Measurements from ENCODE around the gene MTA2. TPM values are rescaled to one million over a fixed set of nuclear protein-coding genes. Genes with fewer than 3 reads are reported as not detected.
A peak's percentile ranks its signal among the peaks of the same experiment; 100 is the strongest.

MTA2 gene
- polyA plus RNA-seq, 1 donor = 108 TPM

DNA sequence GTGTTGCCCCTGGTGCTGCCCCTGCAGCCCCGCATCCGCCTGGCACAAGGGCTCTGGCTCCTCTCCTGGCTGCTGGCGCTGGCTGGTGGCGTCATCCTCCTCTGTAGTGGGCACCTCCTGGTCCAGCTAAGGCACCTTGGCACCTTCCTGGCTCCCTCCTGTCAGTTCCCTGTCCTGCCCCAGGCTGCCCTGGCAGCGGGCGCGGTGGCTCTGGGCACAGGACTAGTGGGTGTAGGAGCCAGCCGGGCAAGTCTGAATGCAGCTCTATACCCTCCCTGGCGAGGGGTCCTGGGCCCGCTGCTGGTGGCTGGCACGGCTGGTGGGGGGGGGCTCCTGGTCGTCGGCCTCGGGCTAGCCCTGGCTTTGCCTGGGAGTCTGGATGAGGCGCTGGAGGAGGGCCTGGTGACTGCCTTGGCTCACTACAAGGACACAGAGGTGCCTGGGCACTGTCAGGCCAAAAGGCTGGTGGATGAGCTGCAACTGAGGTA is 11.7 kb upstream of the MTA2 start:
- DNase-seq = no peak

DNA sequence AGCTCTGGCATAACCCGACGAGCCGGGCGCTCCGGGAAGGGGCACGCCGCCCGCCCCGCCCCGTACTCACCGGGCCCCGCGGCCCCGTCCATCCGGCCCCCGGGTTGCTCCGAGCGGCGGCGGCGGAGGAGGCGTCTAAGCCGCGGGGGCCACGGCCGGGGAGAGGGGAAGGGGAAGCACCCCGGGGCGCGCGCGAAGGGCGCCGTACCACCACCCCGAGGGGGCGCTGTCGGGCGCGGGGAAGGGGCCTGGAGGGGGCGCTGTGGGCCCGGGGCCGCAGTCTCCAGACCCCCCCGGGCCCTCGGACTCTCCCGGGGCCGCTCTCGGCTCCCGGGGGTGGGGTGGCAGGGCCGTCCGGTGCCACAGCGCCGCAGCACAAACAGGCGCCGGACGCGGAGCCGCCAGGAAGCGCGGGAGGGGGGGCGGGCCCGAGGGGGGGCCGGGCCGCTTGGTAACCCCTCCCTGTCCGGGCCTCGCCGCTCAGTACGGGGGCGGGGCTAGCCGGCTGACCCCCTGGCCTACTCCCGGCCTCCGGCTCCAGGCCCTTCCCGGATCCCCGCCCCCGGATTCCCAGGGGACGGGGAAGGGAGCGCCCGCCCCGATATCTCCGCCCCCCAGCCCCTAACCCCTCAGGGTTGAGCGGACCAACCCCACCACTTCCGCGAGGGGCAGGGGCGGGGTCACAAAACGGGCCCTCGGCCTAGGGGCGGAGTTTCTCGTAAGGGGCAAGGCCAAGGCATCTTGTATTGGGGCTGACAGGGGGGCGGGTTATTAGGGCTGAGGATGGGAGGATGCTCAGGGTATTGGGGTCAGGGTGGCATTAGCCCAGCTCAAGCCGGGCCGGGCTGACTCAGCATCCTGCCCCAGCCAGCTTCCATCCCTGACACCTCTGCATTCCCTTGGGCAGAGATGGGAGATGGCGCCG is 11.0 kb upstream of the MTA2 start, which contains the start of the genes EML3 and ROM1:
Gene EML3 (minus strand): TSS at position 410 of the 925 bp plus-strand sequence. CDS start 318 bp downstream, at position 92.
Gene ROM1 (plus strand): TSS at position 892 of the 925 bp plus-strand sequence. CDS start 25 bp downstream, at position 917.
- peak; percentile 74 for DNase-seq

DNA sequence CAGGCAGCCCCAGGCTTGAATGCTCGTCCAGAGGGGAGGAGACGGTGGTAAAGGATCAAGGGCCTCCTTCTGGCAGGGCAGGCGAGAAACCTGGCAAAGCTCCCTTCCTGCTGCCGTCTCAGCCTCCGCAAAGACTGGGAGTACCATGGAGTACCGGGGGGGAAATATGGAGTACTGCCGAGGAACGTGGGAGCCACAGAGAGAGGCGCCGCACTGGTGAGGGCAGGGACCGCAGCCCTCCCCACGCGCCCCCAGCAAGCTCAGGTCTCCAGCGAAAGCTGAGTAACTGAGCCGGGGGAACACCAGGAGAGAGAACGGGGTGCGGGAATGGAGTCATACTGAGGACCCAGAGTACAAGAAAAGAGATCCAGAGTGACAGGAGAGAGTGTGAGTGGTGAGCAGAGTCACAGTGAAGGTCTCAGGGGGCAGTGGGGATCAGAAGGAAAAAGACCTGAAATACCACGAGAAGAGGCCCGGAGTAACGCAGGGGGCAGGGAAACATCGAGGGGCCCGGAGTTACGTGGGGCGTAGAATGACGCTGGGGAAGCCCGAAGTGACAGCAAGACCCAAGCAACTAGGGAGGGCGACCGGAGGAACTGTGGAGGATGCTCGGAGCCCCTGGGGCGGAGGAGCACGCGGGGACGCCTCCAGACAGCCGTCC is 10.2 kb upstream of the MTA2 start:
- no peak for DNase-seq

DNA sequence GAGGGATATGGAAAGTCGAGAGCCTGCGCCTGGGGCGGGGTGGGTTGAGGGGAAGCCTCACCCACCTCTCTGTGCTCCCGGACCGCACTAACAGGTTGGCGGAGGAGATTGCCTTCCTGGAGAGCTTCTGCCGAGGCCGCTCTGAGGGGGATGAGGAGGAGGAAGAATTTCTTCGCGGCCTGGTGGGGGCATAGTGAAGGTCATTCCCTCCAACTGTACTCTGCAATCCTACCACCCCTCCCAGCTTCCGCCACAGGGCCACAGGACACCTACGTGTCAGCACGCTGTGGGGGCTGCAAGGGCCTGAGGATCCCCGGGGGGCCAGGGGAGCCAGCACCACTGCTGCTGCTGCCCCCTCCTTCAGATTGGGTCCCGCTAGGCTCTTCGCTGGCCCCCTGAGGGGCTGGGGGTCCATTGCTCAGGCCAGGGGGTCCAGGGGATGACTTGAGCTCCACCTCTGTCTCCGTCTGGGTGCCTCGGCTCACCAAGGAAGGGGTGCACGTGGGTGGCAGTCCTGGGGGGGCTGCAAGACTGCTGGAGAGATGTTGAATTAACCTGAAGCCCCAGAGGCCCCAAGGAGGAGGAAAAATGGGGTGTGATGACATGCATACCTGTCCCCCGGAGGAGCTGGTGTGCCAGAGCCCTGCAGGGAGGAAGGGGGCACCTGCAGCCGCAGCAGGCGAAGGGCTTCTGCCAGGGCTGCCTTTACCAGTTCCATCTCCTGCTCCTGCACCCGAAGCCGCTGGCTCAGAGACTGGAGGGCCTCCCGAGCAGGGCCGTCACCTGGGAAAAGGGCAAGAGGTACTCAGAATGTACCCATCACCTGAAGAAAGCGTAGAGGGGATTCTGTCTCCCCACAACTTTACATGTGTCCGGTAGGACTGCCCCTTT is 9.4 kb upstream of the MTA2 start:
- no peak for DNase-seq

DNA sequence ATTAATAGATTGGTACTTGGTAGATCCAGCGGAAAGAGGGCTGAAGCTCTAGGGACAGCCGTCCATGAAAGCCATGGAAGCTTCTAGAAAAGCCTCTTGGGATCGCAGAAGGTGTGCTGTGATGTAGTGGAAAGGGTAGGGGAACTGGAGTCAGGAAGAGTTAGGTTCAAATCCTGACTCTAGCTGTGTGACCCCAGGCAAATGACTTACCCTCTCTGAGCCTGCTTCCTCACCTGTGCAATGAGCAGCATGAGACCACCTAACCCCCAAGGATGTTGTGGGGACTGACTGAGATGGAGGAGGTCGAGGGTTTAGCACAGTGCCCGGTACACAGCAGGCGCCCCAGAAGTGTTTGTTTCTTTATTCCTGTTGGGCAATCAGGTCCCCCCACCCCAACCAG is 8.7 kb upstream of the MTA2 start:
- no peak for DNase-seq

DNA sequence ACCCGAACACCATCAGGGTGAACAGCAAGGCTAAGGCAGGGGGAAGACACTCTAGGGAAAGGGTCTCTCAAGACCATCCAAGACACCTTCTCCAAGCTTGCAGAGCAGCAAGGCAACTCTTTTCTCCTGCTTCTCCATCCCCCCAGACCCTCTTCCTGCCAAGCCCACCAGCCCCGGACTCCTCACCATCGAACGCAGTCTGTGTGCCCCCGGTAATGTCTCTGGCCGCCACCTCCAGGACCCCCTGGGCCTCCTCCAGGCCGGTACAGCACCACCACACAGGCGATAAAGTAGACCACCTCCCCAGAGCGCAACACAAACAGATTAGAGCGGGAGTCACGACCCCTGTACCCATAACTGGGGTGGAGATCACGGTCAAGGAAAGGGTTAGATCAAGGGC is 7.1 kb upstream of the MTA2 start:
- no peak for DNase-seq

DNA sequence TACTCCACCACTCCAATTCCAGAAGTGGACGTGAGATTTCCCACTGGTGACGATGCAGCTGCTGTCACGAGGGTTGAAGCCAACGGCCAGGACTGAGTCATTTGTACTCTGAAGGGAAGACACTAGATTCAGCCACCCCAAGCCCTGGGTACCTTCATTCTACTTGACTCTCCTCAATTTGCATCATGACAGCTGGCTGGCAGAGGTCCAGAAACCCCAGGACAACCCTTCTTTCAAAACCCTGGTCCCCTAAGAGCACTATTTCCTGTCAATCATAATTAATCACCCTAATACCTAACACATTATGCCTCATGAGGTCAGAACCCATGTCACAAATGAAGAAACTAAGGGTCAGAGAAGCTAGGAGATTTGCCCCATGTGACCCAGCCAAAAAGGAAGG is 6.0 kb upstream of the MTA2 start:
- DNase-seq = no peak

DNA sequence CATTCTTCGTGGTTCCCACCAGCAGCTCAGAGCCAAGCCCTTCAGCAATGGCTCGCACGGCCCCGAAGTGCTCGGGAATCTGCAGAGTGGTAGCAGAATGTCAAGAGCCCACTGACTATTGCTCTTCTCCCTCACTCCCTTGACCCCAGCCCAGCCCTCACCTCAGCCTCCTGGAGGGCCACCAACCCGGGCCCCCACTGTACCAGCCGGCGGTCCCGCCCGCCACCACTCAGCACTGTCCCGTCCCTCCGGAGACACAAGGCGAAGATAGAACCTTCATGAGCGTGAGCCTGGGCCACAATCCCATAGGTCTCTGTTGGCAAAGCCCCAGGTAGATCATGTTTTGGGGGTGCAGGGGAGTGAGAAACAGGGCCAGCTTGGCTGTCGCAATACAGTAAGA is 4.2 kb upstream of the MTA2 start:
- no peak for DNase-seq

DNA sequence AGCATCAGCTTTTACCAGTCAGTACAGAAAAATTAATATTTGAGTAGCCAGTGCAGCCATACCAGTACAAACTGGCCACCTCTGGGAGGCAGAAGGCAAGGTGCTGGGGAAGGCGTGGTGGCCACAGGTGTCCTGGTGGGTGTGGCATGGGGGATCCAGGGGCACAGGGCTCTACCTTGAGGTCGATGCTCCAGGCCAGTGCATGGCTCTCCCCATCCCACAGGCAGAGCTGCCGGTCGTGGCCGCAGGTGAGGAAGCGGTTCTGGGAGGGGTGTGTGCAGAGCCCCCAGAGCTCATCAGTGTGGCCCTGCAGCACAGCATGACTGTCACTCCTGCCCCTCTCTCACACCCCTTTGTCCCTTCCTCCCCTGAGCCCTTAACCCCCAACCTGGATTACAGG is 3.8 kb upstream of the MTA2 start:
- DNase-seq = no peak

DNA sequence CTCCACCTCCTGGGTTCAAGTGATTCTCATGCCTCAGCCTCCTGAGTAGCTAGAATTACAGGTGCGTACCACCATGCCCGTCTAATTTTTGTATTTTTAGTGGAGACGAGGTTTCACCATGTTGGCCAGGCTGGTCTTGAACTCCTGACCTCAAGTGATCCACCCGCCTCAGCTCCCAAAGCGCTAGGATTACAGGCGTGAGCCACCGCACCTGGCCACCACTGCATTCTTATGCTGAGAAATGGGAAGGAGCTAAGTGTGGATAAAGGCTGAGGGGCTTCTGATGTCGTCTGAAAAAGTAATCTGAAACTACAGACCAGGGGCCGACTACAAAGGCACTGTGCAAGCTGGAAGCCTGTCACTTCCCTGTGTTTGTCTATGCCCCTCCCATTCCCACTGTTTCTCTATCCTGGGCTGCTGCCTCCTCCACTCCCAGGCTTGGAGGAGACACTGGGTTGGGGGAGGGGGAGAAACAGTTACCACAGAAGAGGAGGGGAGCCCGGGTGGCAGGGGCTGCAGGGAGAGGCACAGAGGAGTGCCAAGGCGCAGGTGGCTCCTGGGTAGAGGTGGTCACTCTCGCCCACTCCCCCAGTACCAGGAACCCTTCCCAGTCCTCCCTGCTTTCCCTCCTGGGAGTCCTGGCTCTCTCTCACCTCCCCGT is 2.9 kb upstream of the MTA2 start:
- DNase-seq = peak; percentile 53

DNA sequence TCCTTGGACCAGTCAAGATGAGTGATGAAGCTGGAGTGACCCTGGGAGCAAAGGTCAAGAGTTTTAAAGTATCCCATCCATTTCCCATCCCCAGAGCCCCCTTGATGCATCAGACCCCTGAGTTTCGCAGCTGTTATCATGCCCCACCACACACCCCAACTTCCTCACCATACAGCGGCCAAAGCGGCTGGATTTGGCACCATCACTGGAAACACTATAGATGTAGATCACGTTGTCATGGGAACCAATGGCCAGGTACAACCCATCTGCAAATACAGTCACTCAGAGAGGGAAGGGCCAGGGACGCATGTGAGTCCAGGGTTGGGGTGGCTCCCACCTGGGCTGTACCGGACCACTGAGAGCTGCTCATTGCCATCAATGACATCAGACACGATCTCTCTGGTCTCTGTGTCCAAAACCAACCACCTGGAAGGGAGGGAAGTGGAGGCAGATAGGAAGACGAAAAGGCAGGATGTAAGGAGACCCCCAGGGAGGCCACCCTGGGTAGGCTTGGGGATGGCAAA is 2.2 kb upstream of the MTA2 start:
- no peak for DNase-seq

DNA sequence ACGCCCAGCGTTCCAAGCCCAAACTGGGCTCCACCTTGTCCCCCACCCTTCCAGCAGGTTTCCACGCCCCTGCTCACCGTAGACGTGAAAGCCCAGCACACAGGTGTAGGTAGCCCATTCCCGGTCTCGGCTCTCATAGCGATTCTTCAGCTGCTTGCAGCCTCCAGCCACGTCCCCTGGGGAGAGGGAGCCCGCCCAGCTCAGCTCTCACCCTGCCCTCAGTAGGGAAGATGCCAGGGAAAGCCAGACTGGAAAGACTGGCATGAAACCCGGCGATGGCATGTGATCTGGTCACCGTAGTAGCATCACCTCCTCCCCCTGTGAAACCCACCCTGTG is 1.4 kb upstream of the MTA2 start:
- DNase-seq = no peak

DNA sequence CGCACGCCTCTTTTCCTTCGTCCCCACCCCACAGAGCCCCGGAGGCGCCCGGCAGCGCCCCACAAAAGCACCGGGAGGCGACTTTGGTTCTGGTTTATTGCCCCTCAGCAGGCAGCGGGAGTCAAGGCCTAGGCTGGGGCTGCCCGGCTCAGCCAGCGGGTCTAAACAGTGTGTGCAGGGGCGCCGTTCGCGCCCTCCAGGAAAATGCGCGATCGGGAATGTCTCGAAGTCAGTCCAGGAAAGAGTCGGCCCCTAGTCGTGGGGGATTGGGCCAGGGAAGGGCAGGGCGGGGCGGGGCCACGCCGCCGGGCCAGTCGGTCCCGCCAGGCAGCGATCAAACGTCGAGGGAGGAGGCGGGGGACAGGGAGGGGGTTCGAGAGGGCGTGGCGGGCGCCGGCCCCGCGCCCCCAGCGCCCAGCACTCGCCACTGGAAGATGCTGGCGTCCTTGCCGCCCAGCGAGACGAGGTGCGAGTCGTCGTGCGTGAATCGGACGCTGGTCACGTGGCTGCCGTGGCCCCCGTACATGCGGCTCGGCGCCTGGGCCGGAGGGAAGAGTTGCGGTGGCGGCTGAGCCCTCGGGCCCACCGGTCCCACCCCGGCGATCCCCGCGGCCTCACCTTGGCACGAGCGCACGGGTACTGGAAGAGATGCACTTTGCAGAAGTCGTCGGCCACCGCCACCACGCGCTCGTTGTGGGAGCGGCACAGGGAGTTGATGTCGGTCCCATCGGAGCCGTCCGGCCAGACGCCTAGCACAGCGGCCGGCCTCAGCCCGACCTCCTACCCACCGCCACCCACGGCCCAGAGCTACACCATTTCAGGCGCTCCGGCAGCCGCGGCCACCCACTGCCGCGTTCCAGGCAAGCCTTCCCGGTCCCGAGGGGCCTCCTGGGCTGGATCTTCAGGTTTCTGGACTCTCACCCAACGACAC is 741 bp upstream of the MTA2 start:
- DNase-seq = peak; percentile 53

DNA sequence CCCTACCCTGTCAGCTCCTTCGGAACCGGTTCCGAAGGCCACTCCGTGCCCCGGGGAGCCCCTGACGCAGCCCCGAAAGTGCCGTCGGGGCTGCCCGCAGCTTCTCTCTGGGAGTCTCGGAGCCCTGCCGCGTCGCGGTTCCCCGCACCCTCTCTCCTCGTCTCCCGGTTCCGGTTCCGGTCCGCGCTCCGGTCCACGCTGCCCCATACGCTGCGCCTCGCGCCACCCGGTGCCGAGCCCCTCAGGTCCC is 618 bp downstream of the MTA2 start:
- DNase-seq = no peak

DNA sequence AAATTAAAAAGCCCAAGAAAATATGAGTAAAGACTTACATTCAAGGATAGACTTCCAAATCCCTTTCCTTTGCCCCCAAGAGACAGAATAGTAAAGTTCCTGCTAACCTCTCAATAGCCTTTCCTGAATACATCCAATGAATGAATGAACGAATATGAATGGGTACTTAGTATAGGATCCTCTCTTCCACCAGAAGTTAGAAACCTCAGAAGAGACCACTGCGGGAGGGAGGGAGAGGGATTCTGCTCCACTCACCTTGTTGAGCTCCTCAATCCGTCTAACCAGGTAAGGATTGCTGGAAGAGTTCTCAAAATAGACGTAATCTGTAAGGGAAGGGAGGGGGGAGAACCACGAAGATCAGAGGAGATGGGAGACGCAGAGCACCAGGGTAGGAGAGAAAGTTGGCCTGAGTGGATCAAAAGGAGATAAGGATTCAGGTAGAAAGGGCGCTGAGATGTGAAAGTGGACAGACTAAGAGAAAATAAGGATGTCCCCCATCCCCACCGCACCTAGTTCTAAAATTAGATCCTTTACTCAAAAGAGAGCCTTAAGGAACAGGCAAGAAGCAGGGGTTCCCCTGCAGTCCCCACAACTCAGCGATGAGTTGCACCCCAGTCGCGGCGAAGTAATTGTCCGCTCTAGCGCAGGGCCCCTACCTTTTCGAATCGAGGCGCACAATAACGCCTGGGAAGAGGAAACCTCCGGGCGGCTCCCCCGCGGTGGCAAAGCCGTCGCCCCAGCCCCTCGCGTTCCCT is 1.1 kb downstream of the MTA2 start:
- no peak for DNase-seq

DNA sequence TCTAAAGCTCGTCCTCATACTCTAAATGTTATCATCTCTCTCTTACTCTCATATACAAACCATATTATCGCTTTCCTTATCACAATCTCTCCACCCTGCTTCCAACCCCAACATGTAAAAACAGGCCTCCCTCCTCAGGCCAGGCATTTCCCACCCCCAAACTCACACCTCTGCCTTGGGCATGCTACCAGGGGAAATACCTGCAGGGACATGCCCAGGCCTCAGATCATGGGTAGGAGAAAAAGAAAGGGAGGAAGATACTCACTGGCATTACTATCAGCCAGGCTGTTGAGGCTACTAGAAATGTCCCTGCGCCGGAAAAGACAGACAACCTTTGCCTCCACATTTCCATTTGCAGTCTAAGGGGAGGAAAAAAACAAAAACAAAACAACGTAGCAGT is 1.8 kb downstream of the MTA2 start:
- no peak for DNase-seq

DNA sequence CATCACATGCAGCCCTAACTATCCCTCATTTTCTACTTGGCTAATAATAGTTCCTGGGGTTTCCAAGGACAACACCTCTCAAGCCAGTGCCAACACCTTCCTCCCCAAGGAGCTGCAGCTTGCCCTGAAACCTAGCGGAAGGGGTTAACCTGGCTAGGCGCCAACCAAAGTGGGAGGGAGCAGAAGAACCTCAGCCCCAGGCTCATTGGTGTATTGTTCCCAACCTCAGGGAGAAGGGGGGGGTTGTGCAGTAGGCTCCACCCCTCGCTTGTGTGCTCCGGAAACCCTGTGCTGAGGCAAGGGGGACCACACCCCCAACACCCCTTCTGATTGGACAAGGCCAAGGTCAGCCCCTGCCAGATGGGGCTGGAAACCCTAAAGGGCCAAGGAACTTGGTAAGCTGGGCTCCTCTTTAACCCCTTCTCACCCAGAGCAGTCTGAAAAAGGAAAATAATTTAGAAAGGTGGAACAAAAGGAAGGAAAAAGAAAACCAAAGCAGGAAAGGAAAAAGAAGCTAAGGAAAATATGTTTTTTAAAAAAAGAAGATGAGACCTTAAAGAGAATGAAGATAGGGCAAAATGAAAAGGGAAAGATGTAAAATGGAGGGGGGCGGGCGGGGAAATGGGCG is 2.5 kb downstream of the MTA2 start:
- DNase-seq = peak; percentile 92

DNA sequence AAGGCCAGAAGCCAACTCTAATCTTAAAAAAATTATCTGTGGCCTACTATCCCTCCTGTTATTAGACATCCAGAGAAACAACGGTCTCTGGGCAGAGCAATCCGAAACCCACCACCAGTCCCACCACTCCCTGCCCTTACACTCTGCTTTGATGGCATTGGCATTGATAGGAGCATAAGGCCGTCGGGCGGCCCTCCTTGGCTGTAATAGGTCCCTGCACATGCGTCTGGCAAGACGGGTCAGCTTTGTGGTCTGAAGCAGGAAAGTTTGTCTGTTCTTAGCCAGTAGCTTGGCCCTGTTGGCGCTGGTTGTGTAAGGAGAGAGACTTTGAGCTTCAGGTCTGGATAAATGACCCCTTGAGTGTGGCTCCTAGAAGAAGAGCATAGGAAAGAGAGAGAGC is 6.5 kb downstream of the MTA2 start:
- no peak for DNase-seq

DNA sequence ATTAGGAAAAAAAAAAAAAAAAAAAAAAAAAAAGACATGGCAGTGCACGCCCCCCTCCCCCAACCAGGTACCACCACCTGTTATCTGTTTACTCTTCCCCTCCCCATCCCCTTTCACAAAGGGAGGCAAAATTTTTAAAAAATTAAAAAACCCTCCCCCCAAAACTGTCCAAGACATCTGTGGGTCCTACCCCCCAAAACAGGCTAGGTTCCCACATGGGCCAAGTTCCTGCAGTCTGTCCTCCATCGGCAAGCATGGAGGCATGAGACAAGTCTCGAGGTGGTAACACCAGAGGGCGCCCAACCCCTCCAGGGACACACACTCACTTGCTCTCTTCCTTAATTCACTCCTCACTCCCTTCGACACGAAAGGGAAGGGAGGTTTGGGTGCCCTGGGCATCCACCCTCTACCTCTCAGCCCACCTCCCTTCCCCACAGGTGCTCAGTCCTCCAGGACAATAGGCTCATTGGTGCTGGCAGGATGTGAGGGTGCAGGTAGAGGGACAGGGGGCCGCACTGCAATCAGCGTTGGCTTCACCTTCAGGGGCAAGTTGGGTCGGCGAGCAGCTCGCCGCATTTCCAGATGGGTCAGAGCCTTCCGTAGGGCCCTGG is 8.1 kb downstream of the MTA2 start:
- peak; percentile 55 for DNase-seq
